GM18873 (cell line): ENCODE measurements around the gene PRKAG2.

Experiments used
- ATAC-seq: cut with Tn5 transposase; IDR thresholded peaks from one replicate; pipeline ENCODE4 v1.9.1; 2021; ENCODE audit warnings: mild to moderate bottlenecking, moderate library complexity, moderate number of reproducible peaks; ENCODE audit not compliant: unreplicated experiment, low FRiP score

PRKAG2 gene

DNA sequence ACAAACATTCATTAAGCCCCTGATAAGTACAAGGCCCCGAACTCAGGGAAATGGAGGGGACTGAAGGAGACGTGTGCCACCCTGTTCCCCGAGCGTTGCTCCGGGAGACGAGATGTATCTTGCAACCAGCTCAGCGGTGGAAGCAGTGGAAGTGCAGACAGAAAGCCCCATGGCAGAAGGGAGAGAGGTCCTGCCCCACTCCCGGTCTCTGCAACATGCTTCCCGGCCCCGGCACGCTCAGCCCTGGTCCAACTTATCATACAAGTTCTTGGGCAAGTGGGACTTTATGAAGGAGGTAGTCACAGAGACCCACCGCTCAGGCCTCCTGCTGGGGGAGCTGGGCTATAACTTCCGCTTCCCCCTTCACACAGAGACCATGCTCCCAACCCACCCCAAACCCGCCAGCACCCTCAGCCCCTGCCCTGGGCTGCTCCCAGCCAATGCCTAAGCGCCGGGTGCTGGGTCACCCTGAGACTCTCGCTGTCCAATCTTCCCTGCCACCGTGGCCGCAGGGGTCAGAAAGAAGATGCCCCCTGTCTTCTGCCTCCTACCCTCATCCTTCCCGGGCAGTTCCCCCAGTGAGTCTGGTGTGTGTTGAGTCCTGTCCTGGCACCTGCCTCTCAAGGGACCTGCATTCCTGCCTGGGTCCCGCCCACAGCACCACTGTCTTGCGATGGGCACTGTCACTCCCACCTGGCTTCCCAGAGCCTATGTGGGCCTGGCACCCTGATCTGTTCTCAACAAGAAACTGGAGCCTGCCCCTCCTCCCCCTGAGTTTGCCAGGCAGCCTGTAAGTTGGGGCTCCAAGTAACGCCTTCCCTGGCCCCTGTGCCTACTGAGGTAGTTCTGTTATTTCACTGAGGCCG lies 157.7 kb downstream of the PRKAG2 start:
- no peak for ATAC-seq

DNA sequence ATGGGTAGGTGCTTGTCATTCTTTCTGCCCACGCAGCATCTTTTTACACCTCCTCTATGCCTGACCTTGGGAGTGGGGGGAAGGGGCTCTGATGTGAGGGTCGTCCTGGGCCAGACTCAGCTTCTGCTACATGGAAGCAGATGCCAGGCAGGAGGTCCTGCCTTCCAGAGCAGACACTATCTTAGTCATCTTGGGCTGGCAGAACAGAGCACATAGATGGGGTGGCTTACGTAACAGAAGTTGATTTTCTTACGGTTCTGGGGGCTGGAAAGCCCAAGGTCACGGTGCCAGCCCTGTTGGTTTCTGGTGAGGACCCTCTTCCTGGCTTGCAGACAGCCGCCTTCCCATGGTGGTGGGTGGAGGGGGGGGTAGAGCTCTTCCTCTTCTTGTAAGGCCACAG lies 159.0 kb downstream of the PRKAG2 start:
- no peak for ATAC-seq

DNA sequence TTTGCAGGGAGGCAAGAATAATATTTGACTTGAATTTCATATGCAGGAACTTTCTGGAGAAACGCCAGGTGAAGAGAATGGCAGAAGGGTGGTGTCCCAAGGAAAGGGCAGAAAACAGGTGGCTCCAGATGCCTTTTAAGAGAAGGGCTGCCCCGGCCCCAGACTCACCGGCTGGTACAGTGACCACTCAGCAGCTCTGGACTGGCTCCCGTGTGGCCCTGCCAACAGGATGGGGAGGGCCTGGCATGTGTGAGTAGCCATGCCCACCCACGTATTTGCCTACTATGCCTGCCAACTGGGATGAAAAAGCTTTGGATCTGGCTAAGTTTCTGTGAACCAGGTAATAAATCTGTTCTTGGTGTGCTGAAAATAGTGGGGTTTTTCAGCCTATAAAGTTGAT lies 159.5 kb downstream of the PRKAG2 start:
- no peak for ATAC-seq

DNA sequence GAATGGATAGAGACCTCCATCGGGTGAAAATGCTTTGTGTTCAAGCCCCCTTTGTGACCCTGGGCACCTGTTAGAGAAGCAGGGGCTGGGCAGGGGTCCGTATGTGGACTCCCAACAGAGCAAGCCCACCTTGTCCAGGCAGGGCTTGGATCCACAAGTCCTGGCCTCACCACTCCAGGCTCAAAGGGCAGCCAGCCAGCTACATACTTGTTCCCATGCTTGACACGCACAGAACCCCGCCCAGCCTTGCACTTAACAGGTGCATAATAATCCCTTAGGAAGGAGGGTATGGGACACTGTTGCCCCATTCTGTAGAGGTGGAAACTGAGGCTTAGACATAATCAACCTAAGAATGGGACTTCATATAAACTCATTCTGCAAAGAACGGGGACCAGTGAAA lies 160.6 kb downstream of the PRKAG2 start:
- ATAC-seq, result no peak

DNA sequence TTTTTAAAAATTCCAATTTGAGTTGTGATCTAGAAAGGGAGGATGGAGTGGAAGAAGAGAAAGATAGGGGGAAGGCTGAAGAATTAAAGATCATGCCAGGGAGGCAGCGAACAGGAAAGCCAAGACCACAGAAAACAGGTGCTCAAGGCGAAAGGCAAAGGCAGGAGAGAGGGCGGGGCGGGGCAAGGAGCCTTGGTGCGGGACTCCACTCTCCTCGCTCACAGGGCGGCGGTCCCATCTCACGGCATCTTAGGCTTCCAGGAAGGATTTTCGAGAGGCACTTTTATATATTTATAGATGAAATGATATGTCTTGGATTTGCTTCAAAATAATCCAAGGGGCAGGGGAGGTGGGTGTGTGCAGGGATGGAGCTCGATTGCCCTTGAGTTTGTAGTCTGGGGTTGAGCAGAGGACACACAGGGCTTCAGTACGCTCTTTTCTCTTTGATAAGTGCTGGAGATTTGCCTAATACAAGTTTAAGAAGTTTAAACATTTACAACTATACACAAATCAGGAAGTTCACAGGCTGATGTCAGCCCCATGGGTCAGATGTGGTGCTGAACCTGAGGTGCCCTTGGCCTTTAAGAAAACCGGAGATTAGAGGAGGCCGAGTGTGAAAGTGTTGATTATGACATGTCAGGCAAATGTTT lies 161.1 kb downstream of the PRKAG2 start:
- no peak for ATAC-seq

GRCh38 chr7:151714201-151714600 lies 162.7 kb downstream of the PRKAG2 start:
- ATAC-seq, result no peak

DNA sequence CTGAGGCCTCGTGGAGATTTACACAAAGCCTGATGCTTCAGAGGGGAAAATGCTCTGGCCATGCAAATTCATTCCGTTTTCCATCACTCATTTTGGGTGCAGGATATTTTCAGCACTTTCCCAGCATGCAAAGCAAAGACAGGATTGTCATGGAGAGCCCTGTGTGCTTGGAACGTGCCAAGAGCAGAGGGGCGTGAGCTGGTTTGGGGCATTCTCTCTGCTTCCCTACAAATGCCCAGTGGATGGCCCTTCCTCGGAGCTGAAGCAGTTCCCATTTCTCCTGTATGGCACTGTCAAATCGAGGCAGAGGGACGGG lies 164.1 kb downstream of the PRKAG2 start:
- no peak for ATAC-seq

DNA sequence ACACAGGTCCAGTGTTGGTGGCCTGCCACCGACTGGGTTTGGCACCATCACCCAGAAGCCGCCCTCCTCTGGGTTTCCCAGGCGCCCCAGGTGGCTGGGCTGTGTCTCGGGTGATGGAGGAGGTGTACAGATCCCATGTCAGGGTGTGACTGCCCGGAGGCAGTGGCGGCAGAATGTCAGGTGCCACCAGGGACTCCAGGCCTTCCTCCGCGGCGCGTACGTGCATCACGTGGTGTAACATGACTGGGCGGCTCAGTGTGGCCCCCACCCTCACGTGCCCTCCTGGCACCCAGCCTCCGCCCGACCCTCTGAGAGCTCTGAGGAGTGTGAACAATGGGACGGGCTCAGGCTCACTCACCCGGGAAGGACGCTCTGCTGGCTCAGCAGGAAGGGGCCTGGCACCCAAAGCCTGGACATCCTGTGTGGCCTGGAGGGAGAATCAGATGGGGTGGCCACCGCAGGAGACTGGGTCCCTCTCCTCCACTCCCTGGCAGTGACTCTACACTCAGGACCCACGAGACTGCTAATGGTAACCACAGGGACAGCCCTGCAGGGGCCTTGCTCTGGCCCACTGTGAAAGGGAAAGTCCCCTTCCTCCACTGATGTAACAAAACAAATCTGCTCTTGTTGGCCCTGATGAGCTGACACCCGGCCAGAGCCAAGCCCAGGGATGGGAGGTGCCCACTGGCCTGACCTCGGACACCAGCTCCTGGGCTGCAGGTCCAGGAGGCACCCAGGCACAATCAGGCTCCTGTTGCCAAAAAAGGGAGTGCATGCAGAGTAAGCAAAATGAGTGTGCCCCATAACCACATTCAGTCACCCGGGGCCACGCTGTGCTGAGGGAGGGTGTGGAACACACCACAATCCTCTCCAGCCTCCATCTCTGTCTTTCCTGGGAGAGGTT lies 164.8 kb downstream of the PRKAG2 start:
- ATAC-seq, result no peak

- ATAC-seq, result no peak
These were observed 165.5 kb downstream of the PRKAG2 start for GRCh38 chr7:151711435-151711872.

DNA sequence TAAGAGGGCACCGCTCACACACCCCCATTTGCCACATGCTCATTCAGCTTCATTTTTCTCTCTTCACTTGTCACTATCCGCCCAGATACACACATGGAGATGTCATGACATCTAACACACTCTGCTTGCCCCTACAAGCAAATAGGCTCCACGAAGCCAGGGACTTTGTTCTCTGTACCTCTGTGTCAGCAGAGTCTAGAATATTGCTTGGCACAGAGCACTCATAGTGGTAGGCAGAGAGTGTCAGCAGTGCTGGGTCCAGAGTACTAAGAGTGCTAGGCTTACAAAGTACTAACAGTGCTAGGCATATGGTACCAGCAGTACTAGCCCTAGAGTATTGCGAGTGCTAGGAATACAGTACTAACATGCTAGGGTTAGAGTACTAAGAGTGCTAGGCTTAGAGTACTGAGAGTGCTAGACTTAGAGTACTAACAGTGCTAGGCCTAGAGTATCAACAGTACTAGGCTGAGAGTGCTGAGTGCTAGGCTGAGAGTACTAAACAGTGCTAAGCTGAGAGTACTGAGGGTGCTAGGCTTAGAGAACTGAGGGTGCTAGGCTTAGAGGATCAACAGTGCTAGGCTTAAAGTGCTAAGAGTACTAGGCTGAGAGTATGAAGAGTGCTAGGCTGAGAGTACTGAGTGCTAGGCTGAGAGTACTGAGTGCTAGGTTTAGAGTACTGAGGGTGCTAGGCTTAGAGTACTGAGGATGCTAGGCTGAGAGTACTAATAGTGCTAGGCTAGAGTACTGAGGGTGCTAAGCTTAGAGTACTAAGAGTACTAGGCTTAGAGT lies 166.1 kb downstream of the PRKAG2 start:
- ATAC-seq, result no peak

GRCh38 chr7:151710121-151710640 lies 166.7 kb downstream of the PRKAG2 start:
- ATAC-seq, result no peak

DNA sequence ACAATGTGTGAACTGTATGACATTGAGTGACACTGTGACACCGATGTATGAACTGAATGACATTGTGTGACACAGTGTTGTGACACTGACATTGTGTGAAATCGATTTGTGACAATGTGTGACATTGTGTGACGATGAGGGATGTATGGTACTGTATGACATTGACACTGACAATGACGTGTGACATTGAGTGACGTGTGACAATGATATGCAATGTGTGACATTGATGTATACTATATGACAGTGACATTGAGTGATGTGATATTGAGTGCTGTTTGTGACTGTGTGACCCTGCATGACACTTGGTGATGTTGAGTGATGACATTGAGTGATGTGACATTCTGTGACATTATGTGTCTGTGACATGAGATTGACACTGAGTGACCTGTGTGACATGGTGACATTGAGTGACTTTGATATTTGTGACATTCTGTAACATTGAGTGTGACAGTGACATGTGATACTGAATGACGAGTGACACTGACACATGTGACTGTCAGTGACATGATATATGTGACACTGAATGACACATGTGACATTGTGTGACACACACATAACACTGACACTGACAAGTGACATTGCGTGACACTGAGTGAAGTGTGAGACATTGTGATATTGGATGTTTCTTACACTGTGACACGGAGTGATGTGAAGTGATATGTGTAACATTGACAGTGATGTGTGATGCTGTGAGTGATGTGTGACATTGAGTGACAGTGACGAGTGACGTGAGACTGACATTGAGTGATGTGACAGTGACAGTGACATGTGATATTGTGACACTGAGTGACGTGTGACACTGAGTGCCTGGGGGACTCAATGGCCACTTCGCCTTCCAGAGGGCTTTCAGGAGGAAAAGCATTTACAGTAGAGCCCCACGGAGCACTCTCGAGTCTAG lies 167.5 kb downstream of the PRKAG2 start:
- ATAC-seq, result no peak

DNA sequence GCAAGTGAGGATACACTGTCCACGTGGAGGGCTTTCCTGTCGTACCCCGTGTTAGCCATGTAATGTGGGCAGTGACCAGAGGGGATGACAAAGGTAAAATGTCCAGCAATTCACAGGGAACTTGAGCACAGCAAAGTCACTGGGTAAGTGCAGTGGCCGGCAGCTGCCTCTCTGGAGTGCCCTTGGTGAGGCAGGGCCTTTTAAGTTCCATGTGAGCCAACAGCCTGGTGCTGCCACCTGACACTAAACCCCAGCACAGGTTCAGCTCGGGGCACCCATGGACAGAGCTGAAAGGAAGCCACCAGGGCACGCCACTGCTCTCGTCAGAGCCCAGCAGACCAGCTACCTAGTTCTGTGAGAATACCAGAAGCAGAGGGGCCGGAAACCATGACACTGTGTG lies 168.3 kb downstream of the PRKAG2 start:
- ATAC-seq, result no peak

DNA sequence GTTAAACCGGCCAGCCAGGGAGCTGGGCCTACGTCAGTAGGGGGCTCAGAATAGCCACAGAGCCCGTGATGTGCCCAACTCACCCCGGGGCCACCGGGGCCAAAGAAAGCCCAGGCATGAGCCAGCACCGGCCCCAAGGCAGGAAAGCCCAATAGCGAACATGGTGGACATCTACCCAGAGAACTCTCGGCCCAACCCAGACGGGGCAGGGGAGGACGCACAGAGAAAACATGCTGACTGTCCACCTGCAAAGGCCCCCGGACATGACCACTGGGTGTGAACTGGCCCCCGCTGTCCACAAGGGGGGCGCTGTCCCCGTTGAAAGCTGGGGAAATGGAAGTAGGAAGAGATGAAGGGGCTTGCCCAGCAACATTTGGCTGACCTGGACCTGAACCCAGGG lies 169.2 kb downstream of the PRKAG2 start:
- no peak for ATAC-seq

GRCh38 chr7:151707105-151707469 lies 169.8 kb downstream of the PRKAG2 start:
- no peak for ATAC-seq

GRCh38 chr7:151706277-151707104 lies 170.4 kb downstream of the PRKAG2 start:
- ATAC-seq, result no peak

- ATAC-seq, result no peak
These were observed 171.2 kb downstream of the PRKAG2 start for GRCh38 chr7:151705636-151706276.
